ENCODE data around the gene DLGAP1.

The DLGAP1 gene

DNA sequence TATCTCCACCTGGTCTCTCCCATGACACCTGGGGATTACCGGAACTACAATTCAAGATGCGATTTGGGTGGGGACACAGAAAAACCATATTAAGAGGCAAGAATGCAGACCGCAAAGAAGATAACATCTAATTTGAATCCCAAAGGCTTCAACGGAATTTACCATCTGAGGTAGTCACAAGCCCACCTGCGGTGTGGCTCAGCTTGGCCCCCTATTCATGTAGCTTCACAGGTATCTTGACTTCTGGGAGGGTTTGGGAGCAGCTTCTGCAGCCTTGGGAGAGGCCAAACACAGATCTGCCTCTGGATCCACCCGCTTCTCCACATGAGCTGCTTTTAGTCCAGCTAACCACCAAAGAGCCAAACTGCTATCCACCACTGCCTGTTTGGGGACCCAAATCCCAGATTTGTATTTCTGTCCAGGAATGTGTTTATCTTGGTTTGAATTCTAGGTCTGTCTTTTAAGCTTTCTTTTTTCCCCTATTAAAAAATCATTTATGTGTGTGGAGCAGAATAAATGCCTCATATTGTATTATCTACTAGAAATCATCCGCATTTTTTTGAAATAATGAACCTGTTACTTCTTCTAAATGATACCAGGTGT, 247.6 kb downstream of the DLGAP1 start:
- no peak for TF ChIP-seq CTCF (IDR thresholded peaks at IDR 0.05)
- TF ChIP-seq ZFX (IDR thresholded peaks at IDR 0.05; ENCODE audit: borderline replicate concordance): no peak
- no peak overlapping the region for H3K27ac ChIP-seq

- TF ChIP-seq ZFX (IDR thresholded peaks at IDR 0.05; ENCODE audit: borderline replicate concordance): no peak
- no peak for TF ChIP-seq CTCF (IDR thresholded peaks at IDR 0.05)
- no peak overlapping the region for H3K27ac ChIP-seq
Observed at GRCh38 chr18:4204438-4204720, 250.7 kb downstream of the DLGAP1 start.

- H3K27ac ChIP-seq: no peak overlapping the region
- TF ChIP-seq ZFX (IDR thresholded peaks at IDR 0.05; ENCODE audit: borderline replicate concordance): no peak
Observed at GRCh38 chr18:4203568-4204437, 251.3 kb downstream of the DLGAP1 start.

DNA sequence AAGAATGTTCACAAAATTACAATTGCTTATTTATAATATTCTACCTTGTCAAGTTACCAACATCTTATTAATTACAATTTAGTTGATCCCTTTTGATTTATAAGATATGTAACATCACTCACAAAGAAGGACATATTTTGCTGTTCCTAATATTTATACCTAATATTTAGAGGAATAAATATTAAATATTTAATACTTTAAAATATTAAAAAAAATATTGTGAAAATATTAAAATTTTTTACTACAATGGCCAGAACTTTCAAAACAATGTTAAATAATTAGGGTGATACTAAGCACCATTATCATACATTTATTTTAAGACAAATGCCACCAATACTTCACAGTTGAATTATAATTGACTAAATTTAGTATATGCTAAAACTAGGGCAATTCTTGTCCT, 254.7 kb downstream of the DLGAP1 start:
- TF ChIP-seq ZFX (IDR thresholded peaks at IDR 0.05; ENCODE audit: borderline replicate concordance): no peak
- no peak for TF ChIP-seq CTCF (IDR thresholded peaks at IDR 0.05)
- no peak overlapping the region for H3K27ac ChIP-seq

DNA sequence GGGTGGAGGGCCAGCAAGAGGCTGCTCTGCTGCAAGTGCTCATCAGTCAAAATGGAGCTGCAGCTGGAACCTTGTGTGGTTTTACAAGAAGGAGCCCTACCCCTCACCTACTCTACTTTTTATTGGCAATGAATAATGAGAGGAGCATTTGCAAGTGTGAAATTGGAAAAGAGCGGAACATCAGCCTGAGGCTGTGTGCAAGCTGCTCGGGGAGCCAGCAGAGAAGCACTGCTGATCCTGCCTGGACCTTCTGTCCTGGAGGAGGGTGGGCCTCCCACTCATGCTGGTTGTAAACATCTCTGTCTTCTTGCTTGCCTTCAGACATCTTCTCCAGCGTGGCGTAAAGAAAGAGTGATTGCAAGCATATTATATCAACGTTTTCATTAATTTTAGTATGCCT, 256.2 kb downstream of the DLGAP1 start:
- TF ChIP-seq CTCF (IDR thresholded peaks at IDR 0.05) (no peak), ZFX (IDR thresholded peaks at IDR 0.05; ENCODE audit: borderline replicate concordance) (no peak)
- H3K27ac ChIP-seq: no peak overlapping the region

- no peak for TF ChIP-seq ZFX (IDR thresholded peaks at IDR 0.05; ENCODE audit: borderline replicate concordance)
- no peak for TF ChIP-seq CTCF (IDR thresholded peaks at IDR 0.05)
- H3K27ac ChIP-seq: no peak overlapping the region
Observed at GRCh38 chr18:4196351-4196750, 258.8 kb downstream of the DLGAP1 start.

- TF ChIP-seq ZFX (IDR thresholded peaks at IDR 0.05; ENCODE audit: borderline replicate concordance): no peak
- TF ChIP-seq CTCF (IDR thresholded peaks at IDR 0.05): no peak
- no peak overlapping the region for H3K27ac ChIP-seq
Observed at GRCh38 chr18:4193086-4193485, 262.0 kb downstream of the DLGAP1 start.
